Prostate gland (tissue), 2 donors: ENCODE results near the gene SNX18.

Source experiments
- POLR2AphosphoS5 ChIP-seq: sonication (generic); formaldehyde crosslinking; IDR thresholded peaks from one replicate; pipeline ENCODE4 v1.6.1; 2017; ENCODE audit warnings: antibody characterized with exemption
- TF ChIP-seq, protein P1 (sequence below), 4 experiments: fragments of 200-600 bp in 2 of 4; fragments of 450-650 bp in 2 of 4; sonication (generic) in 2 of 4; IDR thresholded peaks; 1 replicate in 3 of 4; 2 replicates in 1 of 4; pipeline ENCODE4 v1.5.1; 2016 to 2019; ENCODE audit warnings: antibody characterized with exemption in 4 of 4, mild to moderate bottlenecking in 2 of 4, moderate library complexity in 2 of 4

DNA sequence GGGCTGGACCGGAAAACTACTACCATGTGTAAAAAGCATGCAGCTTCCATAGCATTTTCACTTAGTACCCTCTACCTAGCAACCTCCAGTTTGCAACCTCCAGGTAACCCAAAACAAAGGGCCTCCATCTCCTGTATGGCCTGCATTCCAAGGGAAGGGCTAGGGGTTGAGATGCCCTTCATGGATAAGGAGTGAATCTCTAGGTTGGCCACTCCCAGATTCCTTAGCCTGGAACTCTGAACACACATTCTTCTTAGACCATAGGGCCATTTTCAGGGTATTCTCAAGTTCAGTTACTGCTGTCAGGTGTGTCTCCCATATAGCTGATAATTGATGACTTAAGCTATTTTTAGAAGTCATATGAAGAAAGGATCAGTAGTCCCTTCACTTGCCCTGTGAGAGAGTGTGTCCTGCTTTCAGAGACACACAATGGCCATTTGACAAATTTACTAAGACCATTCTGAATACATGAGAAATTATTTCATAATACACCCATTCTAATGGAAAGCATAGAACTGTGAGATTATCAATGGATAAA, 39.5 kb upstream of the SNX18 start:
- TF ChIP-seq, protein P1, sequence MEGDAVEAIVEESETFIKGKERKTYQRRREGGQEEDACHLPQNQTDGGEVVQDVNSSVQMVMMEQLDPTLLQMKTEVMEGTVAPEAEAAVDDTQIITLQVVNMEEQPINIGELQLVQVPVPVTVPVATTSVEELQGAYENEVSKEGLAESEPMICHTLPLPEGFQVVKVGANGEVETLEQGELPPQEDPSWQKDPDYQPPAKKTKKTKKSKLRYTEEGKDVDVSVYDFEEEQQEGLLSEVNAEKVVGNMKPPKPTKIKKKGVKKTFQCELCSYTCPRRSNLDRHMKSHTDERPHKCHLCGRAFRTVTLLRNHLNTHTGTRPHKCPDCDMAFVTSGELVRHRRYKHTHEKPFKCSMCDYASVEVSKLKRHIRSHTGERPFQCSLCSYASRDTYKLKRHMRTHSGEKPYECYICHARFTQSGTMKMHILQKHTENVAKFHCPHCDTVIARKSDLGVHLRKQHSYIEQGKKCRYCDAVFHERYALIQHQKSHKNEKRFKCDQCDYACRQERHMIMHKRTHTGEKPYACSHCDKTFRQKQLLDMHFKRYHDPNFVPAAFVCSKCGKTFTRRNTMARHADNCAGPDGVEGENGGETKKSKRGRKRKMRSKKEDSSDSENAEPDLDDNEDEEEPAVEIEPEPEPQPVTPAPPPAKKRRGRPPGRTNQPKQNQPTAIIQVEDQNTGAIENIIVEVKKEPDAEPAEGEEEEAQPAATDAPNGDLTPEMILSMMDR (IDR thresholded peaks at IDR 0.05): no peak
- no peak for TF ChIP-seq POLR2AphosphoS5
